Panc1 (cell line): ENCODE results near the gene MST1. TPM values are rescaled to one million over a fixed set of nuclear protein-coding genes. Genes with fewer than 3 reads are reported as not detected.
A peak's percentile ranks its signal among the peaks of the same experiment; 100 is the strongest.

Experiments used
- ATAC-seq: fragments of 200-7000 bp; cut with Tn5 transposase; 2 replicates; pipeline ENCODE4 v1.9.1; 2020; ENCODE audit warnings: mild to moderate bottlenecking, moderate library complexity
- BruUV-seq: library from RNA; stranded (reverse); fragments of 400-500 nt; replicated peaks from 2 replicates; lab custom pipeline; 2021; lab: Mats Ljungman, UMichigan
- CTCF ChIA-PET: fragments of 300-600 bp; sonication (Branson Sonifier 250); formaldehyde crosslinking; loops from one replicate; lab custom pipeline; 2022; ENCODE audit warnings: antibody characterized with exemption; lab: Charles Lee
- POLR2A ChIA-PET: fragments of 300-600 bp; sonication (Branson Sonifier 250); formaldehyde crosslinking; loops from one replicate; lab custom pipeline; 2022; ENCODE audit warnings: antibody characterized with exemption; lab: Charles Lee
- DNase-seq: peaks from one replicate; pipeline ENCODE4 v3.0.0-alpha.2; 2010; ENCODE audit warnings: low read depth, low spot score
- H3K27ac ChIP-seq: 2 replicates; pipeline ENCODE4 v1.5.1; 2011; ENCODE audit warnings: mild to moderate bottlenecking, low read length, inconsistent platforms
- H3K27me3 ChIP-seq: fragments of 200-500 bp; sonication (Bioruptor generic); 2 replicates; pipeline ENCODE4 v1.6.0; 2014; ENCODE audit warnings: low read length, inconsistent platforms; ENCODE audit not compliant: control insufficient read depth, insufficient read depth
- H3K36me3 ChIP-seq: fragments of 200-500 bp; sonication (Bioruptor generic); 2 replicates; pipeline ENCODE4 v1.5.1; 2014; ENCODE audit warnings: inconsistent platforms, mild to moderate bottlenecking, low read length, moderate library complexity; ENCODE audit not compliant: control insufficient read depth, insufficient read depth
- H3K4me1 ChIP-seq: 2 replicates; pipeline ENCODE4 v1.5.1; 2011; ENCODE audit warnings: inconsistent platforms, mild to moderate bottlenecking, low read length, moderate library complexity; ENCODE audit not compliant: control insufficient read depth, insufficient read depth
- H3K4me3 ChIP-seq, 2 experiments: 2 replicates each; pipeline ENCODE4 v1.5.1; 2011 to 2012; ENCODE audit warnings: low read depth in 2 of 2, low read length in 2 of 2, mild to moderate bottlenecking in 2 of 2, inconsistent platforms in 1 of 2, moderate library complexity in 1 of 2
- H3K9me3 ChIP-seq: fragments of 200-500 bp; sonication (Bioruptor generic); 2 replicates; pipeline ENCODE4 v1.5.1; 2014; ENCODE audit warnings: low read depth, mild to moderate bottlenecking, inconsistent platforms, low read length, moderate library complexity; ENCODE audit not compliant: control insufficient read depth, insufficient read depth
- POLR2AphosphoS5 ChIP-seq: IDR thresholded peaks from 2 replicates; pipeline ENCODE4 v1.6.1; 2012; ENCODE audit warnings: mild to moderate bottlenecking, low read depth, low read length, moderate library complexity
- REST ChIP-seq, 2 experiments: IDR thresholded peaks; 2 replicates each; pipeline ENCODE4 v1.6.1; 2011 to 2012; ENCODE audit warnings: low read depth in 2 of 2, control low read depth in 1 of 2, low read length in 1 of 2, mild to moderate bottlenecking in 1 of 2, moderate library complexity in 1 of 2; ENCODE audit not compliant: insufficient read depth in 1 of 2
- SIN3A ChIP-seq: IDR thresholded peaks from 2 replicates; pipeline ENCODE4 v1.6.1; 2012; ENCODE audit warnings: low read depth, mild to moderate bottlenecking, low read length, moderate library complexity, borderline replicate concordance; ENCODE audit not compliant: insufficient read depth
- TCF7L2 ChIP-seq: IDR thresholded peaks from 2 replicates; pipeline ENCODE4 v1.6.1; 2011; ENCODE audit warnings: mild to moderate bottlenecking, low read depth, low read length, inconsistent platforms
- in situ Hi-C: cut with HindIII; loops from 2 replicates; pipeline ENCODE4 v1.10.0; 2016; ENCODE audit warnings: low sequenced_read_pairs, low pct_unique_long_range_greater_than_20kb
- intact Hi-C: fragments of 100-400 bp; cut with micrococcal nuclease; formaldehyde crosslinking; loops from one replicate; pipeline ENCODE4 v1.10.0; 2022; ENCODE audit not compliant: unreplicated experiment
- total RNA-seq: library from RNA; stranded (reverse); gene quantifications from one replicate; pipeline ENCODE4 v1.2.1, GENCODE V29; 2021; ENCODE audit not compliant: unreplicated experiment
- TF ChIP-seq, protein P1 (sequence below): fragments of 450-650 bp; IDR thresholded peaks from 2 replicates; pipeline ENCODE4 v1.5.1; 2017; ENCODE audit warnings: mild to moderate bottlenecking

MST1 gene
- total RNA-seq, 1 experiment from 2014 or later: 14.0 TPM

DNA sequence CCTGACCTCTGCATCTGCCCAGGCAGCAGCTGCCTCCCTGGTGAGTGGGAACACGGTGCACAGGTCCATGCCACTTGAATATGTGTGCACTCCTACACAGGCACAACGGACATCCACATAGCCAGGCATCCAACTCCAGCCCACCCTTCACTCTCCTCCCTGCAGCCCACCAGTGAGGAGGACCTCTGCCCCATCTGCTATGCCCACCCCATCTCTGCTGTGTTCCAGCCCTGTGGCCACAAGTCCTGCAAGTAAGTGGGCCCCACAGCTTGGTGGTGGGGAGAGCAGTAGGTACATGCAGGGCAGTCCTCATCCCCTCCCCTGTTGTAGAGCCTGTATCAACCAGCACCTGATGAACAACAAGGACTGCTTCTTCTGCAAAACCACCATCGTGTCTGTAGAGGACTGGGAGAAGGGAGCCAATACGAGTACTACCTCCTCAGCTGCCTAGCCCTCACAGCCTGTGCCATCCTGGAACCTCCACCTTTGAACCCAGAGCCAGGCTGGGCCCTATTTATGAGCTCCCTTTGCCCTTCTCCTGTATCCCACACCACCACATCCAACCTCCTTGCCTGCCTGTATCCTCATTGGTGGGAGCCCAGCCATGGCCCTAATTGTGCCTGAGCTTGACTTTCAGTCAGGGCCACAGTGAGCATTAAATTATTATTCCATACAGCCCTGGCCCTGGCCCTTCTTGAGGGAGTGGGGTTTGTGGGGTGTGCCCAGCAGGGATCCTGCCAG lies 31.8 kb upstream of the MST1 start:
- TF ChIP-seq SIN3A: no peak
- no peak for TF ChIP-seq POLR2AphosphoS5
- ChIA-PET POLR2A (no interaction called here), CTCF (no interaction called here)
- no peak overlapping the region for H3K27ac ChIP-seq
- peaks cover 16% of the 10 kb centered on the region for H3K4me1 ChIP-seq
- DNase-seq (no peak), ATAC-seq (no peak)
- in situ Hi-C loops: no loop called here
- H3K27me3 ChIP-seq: no peaks in the 10 kb centered on the region
- BruUV-seq: no TSS peak
- H3K9me3 ChIP-seq: no peaks in the 10 kb centered on the region
- intact Hi-C loops: no loop called here
- peaks cover 3% of the 10 kb centered on the region for H3K36me3 ChIP-seq
- H3K4me3 ChIP-seq: no peak overlapping the region

GRCh38 chr3:49719214-49719884 lies 30.1 kb upstream of the MST1 start, which contains the start of gene AMIGO3:
TSS of gene AMIGO3 (minus strand) at chr3:49719684. CDS start at chr3:49719465, 219 bp downstream.
- Histone ChIP-seq H3K4me1 (peaks cover 9% of the 10 kb centered on the region), H3K9me3 (no peaks in the 10 kb centered on the region), H3K36me3 (peaks cover 3% of the 10 kb centered on the region), H3K27ac (peak within 1 kb of the TSS; percentile 17; the same call in 1 of the 2 replicates), H3K27me3 (no peaks in the 10 kb centered on the region), H3K4me3 (peak within 1 kb of the TSS; percentile 24 to 31)
- BruUV-seq: no TSS peak
- ChIA-PET POLR2A (no interaction called here), CTCF (no interaction called here)
- peak; percentile 22 for DNase-seq
- in situ Hi-C loops: no loop called here
- intact Hi-C loops: no loop called here
- TF ChIP-seq TCF7L2 (no peak), POLR2AphosphoS5 (peak; percentile 58; the same call in 1 of the 2 replicates)
- peak; percentile 68 for ATAC-seq

DNA sequence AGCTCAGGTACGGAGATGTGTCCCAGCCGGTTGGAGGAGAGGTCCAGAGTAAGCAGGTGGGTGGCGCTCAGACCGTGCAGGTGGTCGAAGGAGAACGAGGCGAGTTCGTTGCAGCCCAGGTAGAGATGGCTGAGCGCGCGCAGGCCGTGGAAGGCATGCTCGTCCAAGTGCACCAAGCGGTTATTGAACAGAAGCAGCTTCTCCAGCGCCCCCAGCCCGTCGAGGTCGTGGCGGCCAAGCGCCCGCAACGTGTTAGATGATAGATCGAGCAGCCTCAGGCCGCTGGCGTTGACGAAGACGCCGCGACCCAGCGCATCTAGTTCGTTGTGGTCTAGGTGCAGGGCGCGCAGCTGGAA lies 29.6 kb upstream of the MST1 start:
- BruUV-seq: no TSS peak
- CTCF ChIA-PET: no interaction called here
- DNase-seq (no peak), ATAC-seq (no peak)
- Histone ChIP-seq H3K27me3 (no peaks in the 10 kb centered on the region), H3K9me3 (no peaks in the 10 kb centered on the region), H3K4me1 (peaks cover 9% of the 10 kb centered on the region), H3K4me3 (no peak overlapping the region; a peak in 1 of 4 replicates), H3K27ac (no peak overlapping the region), H3K36me3 (peaks cover 3% of the 10 kb centered on the region)
- POLR2A ChIA-PET: no interaction called here
- intact Hi-C loops: no loop called here
- TF ChIP-seq REST (IDR thresholded peaks at IDR 0.05; ENCODE audit: insufficient read depth in 1 of 2, low read depth in 2 of 2, low read length in 1 of 2) (no peak), TCF7L2 (no peak), SIN3A (no peak), POLR2AphosphoS5 (no peak; the same call in 1 of the 2 replicates)
- TF ChIP-seq, protein P1, sequence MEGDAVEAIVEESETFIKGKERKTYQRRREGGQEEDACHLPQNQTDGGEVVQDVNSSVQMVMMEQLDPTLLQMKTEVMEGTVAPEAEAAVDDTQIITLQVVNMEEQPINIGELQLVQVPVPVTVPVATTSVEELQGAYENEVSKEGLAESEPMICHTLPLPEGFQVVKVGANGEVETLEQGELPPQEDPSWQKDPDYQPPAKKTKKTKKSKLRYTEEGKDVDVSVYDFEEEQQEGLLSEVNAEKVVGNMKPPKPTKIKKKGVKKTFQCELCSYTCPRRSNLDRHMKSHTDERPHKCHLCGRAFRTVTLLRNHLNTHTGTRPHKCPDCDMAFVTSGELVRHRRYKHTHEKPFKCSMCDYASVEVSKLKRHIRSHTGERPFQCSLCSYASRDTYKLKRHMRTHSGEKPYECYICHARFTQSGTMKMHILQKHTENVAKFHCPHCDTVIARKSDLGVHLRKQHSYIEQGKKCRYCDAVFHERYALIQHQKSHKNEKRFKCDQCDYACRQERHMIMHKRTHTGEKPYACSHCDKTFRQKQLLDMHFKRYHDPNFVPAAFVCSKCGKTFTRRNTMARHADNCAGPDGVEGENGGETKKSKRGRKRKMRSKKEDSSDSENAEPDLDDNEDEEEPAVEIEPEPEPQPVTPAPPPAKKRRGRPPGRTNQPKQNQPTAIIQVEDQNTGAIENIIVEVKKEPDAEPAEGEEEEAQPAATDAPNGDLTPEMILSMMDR: no peak
- in situ Hi-C loops: no loop called here
